ENCODE results near the gene AKR7A2.

The AKR7A2 gene

DNA sequence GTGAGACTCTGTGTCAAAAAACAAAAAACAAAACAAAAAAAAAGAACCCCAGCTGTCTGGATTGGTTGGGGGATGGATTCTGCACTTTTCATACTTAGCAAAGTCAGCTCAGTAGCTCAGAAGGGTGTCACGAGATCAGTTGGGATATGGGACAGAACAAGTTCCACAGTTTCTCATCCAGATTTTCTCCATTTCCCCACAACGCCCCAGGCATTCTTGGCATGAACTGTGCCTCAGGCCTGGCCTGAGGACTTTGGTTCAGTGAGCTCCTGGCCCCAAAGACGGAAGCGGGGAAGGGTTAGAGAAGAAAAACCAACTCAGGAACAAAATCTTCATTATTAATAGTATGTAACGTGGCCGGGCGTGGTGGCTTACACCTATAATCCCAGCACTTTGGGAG is 1.9 kb downstream of the AKR7A2 start:
- ATAC-seq, result no peak
- TF ChIP-seq, protein P1, sequence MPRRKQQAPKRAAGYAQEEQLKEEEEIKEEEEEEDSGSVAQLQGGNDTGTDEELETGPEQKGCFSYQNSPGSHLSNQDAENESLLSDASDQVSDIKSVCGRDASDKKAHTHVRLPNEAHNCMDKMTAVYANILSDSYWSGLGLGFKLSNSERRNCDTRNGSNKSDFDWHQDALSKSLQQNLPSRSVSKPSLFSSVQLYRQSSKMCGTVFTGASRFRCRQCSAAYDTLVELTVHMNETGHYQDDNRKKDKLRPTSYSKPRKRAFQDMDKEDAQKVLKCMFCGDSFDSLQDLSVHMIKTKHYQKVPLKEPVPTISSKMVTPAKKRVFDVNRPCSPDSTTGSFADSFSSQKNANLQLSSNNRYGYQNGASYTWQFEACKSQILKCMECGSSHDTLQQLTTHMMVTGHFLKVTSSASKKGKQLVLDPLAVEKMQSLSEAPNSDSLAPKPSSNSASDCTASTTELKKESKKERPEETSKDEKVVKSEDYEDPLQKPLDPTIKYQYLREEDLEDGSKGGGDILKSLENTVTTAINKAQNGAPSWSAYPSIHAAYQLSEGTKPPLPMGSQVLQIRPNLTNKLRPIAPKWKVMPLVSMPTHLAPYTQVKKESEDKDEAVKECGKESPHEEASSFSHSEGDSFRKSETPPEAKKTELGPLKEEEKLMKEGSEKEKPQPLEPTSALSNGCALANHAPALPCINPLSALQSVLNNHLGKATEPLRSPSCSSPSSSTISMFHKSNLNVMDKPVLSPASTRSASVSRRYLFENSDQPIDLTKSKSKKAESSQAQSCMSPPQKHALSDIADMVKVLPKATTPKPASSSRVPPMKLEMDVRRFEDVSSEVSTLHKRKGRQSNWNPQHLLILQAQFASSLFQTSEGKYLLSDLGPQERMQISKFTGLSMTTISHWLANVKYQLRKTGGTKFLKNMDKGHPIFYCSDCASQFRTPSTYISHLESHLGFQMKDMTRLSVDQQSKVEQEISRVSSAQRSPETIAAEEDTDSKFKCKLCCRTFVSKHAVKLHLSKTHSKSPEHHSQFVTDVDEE (CRISPR knock-in tag; IDR thresholded peaks at IDR 0.05), result no peak
- TF ChIP-seq RARB (CRISPR knock-in tag; IDR thresholded peaks at IDR 0.05) (no peak), ZNF8 (CRISPR knock-in tag; IDR thresholded peaks at IDR 0.05) (no peak), ZFP3 (CRISPR knock-in tag; IDR thresholded peaks at IDR 0.05) (no peak), CSDC2 (CRISPR knock-in tag; IDR thresholded peaks at IDR 0.05) (no peak), ZNF70 (CRISPR knock-in tag; IDR thresholded peaks at IDR 0.05) (no peak), PPARA (CRISPR knock-in tag; IDR thresholded peaks at IDR 0.05; ENCODE audit: borderline replicate concordance) (no peak), TOX (CRISPR knock-in tag; IDR thresholded peaks at IDR 0.05; ENCODE audit: borderline replicate concordance) (no peak)
- TF ChIP-seq, protein P2, sequence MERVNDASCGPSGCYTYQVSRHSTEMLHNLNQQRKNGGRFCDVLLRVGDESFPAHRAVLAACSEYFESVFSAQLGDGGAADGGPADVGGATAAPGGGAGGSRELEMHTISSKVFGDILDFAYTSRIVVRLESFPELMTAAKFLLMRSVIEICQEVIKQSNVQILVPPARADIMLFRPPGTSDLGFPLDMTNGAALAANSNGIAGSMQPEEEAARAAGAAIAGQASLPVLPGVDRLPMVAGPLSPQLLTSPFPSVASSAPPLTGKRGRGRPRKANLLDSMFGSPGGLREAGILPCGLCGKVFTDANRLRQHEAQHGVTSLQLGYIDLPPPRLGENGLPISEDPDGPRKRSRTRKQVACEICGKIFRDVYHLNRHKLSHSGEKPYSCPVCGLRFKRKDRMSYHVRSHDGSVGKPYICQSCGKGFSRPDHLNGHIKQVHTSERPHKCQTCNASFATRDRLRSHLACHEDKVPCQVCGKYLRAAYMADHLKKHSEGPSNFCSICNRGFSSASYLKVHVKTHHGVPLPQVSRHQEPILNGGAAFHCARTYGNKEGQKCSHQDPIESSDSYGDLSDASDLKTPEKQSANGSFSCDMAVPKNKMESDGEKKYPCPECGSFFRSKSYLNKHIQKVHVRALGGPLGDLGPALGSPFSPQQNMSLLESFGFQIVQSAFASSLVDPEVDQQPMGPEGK (CRISPR knock-in tag; IDR thresholded peaks at IDR 0.05; ENCODE audit: borderline replicate concordance), result no peak
- TF ChIP-seq, protein P3, sequence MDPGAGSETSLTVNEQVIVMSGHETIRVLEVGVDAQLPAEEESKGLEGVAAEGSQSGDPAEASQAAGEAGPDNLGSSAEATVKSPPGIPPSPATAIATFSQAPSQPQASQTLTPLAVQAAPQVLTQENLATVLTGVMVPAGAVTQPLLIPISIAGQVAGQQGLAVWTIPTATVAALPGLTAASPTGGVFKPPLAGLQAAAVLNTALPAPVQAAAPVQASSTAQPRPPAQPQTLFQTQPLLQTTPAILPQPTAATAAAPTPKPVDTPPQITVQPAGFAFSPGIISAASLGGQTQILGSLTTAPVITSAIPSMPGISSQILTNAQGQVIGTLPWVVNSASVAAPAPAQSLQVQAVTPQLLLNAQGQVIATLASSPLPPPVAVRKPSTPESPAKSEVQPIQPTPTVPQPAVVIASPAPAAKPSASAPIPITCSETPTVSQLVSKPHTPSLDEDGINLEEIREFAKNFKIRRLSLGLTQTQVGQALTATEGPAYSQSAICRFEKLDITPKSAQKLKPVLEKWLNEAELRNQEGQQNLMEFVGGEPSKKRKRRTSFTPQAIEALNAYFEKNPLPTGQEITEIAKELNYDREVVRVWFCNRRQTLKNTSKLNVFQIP (CRISPR knock-in tag; IDR thresholded peaks at IDR 0.05; ENCODE audit: borderline replicate concordance, low read depth), result no peak

DNA sequence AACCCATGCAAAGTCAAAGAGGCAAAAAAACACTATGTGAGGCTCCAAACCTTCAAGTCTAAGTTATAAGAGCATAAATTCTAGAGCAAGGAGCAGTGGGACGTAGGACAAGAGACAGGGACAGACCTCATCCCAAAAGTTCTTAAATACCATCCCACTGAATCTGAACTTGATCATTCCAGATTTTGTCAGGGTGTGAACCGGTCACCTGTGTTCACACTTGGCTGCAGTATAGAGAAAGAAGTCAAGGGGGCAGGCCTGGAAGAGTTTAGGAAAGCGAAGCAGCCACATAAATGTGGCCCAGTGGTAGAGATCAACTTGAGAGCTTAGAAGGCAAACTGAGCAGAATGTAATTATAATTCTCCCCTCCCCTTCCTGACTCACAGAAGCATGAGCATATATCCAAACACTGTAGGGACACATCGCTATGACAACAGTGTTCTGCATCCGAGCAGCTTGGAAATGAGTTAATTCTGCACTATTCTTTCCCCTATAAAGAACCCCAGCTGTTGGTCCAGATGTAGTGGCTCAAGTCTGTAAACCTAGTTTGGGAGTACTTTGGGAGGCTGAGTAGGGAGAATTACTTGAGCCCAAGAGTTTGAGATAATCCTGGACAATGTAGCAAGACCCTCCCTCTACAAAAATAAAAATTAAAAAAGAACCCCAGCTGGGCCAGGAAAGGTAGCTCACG is 2.7 kb downstream of the AKR7A2 start:
- no peak for ATAC-seq
- TF ChIP-seq ZFP3 (CRISPR knock-in tag; IDR thresholded peaks at IDR 0.05), result no peak
- TF ChIP-seq, protein P4, sequence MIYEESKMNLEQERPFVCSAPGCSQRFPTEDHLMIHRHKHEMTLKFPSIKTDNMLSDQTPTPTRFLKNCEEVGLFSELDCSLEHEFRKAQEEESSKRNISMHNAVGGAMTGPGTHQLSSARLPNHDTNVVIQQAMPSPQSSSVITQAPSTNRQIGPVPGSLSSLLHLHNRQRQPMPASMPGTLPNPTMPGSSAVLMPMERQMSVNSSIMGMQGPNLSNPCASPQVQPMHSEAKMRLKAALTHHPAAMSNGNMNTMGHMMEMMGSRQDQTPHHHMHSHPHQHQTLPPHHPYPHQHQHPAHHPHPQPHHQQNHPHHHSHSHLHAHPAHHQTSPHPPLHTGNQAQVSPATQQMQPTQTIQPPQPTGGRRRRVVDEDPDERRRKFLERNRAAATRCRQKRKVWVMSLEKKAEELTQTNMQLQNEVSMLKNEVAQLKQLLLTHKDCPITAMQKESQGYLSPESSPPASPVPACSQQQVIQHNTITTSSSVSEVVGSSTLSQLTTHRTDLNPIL (CRISPR knock-in tag; IDR thresholded peaks at IDR 0.05; ENCODE audit: low read depth), result no peak
- TF ChIP-seq, protein P3 (CRISPR knock-in tag; IDR thresholded peaks at IDR 0.05; ENCODE audit: borderline replicate concordance, low read depth), result no peak
- no peak for TF ChIP-seq SNAI2 (CRISPR knock-in tag; IDR thresholded peaks at IDR 0.05)
- TF ChIP-seq, protein P1 (CRISPR knock-in tag; IDR thresholded peaks at IDR 0.05), result no peak
- TF ChIP-seq GLIS3 (CRISPR knock-in tag; IDR thresholded peaks at IDR 0.05), result no peak
- TF ChIP-seq ZFP30 (CRISPR knock-in tag; IDR thresholded peaks at IDR 0.05), result no peak
- TF ChIP-seq ZNF8 (CRISPR knock-in tag; IDR thresholded peaks at IDR 0.05), result no peak
- TF ChIP-seq TCF4 (CRISPR knock-in tag; IDR thresholded peaks at IDR 0.05; ENCODE audit: borderline replicate concordance), result no peak
- TF ChIP-seq ZC3H10 (CRISPR knock-in tag; IDR thresholded peaks at IDR 0.05), result no peak
- TF ChIP-seq, protein P5, sequence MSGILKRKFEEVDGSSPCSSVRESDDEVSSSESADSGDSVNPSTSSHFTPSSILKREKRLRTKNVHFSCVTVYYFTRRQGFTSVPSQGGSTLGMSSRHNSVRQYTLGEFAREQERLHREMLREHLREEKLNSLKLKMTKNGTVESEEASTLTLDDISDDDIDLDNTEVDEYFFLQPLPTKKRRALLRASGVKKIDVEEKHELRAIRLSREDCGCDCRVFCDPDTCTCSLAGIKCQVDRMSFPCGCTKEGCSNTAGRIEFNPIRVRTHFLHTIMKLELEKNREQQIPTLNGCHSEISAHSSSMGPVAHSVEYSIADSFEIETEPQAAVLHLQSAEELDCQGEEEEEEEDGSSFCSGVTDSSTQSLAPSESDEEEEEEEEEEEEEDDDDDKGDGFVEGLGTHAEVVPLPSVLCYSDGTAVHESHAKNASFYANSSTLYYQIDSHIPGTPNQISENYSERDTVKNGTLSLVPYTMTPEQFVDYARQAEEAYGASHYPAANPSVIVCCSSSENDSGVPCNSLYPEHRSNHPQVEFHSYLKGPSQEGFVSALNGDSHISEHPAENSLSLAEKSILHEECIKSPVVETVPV (CRISPR knock-in tag; IDR thresholded peaks at IDR 0.05), result no peak
- no peak for TF ChIP-seq BACH2 (CRISPR knock-in tag; IDR thresholded peaks at IDR 0.05; ENCODE audit: borderline replicate concordance)
- no peak for TF ChIP-seq RARB (CRISPR knock-in tag; IDR thresholded peaks at IDR 0.05)
- TF ChIP-seq PPARA (CRISPR knock-in tag; IDR thresholded peaks at IDR 0.05; ENCODE audit: borderline replicate concordance), result no peak
- TF ChIP-seq, protein P2 (CRISPR knock-in tag; IDR thresholded peaks at IDR 0.05; ENCODE audit: borderline replicate concordance), result no peak
- no peak for TF ChIP-seq ESRRG (CRISPR knock-in tag; IDR thresholded peaks at IDR 0.05)
- no peak for TF ChIP-seq OSR1 (CRISPR knock-in tag; IDR thresholded peaks at IDR 0.05)

All from SK-N-SH treated with all-trans-retinoic acid at 6 μM for 48 hours (cell line).